Measurements from ENCODE around the gene PBX1. TPM values are rescaled to one million over a fixed set of nuclear protein-coding genes. Genes with fewer than 3 reads are reported as not detected.

The PBX1 gene
- total RNA-seq, 1 donor = 4.2 TPM

DNA sequence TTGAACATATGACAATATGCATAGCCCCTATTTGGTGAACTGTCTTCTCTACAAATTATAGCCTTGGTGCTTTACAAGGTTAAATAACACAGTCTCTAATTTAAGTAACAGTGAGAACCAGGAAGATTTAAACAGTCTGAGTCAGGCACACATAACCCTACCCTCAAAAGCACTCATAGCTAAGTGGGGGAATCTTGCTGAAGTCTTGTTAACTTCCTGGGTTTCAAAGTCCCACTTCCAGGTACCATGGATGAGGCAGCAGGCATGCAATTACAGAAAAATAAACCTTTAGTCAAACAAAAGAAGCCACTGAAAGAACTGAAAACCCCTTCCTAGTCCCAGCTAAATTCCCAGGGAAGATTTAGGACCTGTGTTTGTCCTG lies 147.6 kb downstream of the PBX1 start:
- H3K27me3 ChIP-seq (ENCODE audit: insufficient read depth, low read length) = peaks cover 4% of the 10 kb centered on the region
- no peak overlapping the region for H3K4me3 ChIP-seq (ENCODE audit: low read length)
- peaks cover 11% of the 10 kb centered on the region for H3K4me1 ChIP-seq (ENCODE audit: insufficient read depth, low read length)
- H3K9me3 ChIP-seq (ENCODE audit: low read depth, low read length) = no peaks in the 10 kb centered on the region

GRCh38 chr1:164707868-164708331 lies 148.9 kb downstream of the PBX1 start:
- Histone ChIP-seq H3K4me1 (ENCODE audit: insufficient read depth, low read length) (peaks cover 11% of the 10 kb centered on the region), H3K4me3 (ENCODE audit: low read length) (no peak overlapping the region), H3K27me3 (ENCODE audit: insufficient read depth, low read length) (peaks cover 14% of the 10 kb centered on the region), H3K9me3 (ENCODE audit: low read depth, low read length) (no peaks in the 10 kb centered on the region)

GRCh38 chr1:164708596-164708995 lies 149.6 kb downstream of the PBX1 start:
- Histone ChIP-seq H3K27me3 (ENCODE audit: insufficient read depth, low read length) (peaks cover 18% of the 10 kb centered on the region), H3K9me3 (ENCODE audit: low read depth, low read length) (no peaks in the 10 kb centered on the region), H3K4me3 (ENCODE audit: low read length) (no peak overlapping the region), H3K4me1 (ENCODE audit: insufficient read depth, low read length) (peaks cover 11% of the 10 kb centered on the region)

DNA sequence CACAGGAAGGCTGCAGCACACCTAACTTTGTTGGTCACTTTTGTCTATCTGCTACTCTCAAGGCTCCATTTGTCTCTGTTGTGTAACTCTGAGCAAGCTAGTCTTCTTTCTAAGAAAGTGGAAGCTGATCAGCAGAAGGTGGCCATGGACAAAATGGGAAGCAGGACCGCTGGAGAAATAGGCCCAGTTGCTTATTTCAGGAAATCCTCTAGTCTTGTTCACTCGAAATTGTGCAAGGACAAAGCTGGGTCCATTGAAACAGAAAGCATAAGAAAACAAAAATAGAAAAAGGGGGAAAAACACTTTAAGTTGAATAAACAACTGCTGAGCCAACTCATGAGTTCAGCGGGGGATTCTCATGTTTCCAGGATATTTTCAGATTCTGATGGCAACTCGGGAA lies 150.1 kb downstream of the PBX1 start:
- Histone ChIP-seq H3K27me3 (ENCODE audit: insufficient read depth, low read length) (peaks cover 21% of the 10 kb centered on the region), H3K4me3 (ENCODE audit: low read length) (no peak overlapping the region), H3K9me3 (ENCODE audit: low read depth, low read length) (no peaks in the 10 kb centered on the region), H3K4me1 (ENCODE audit: insufficient read depth, low read length) (peaks cover 11% of the 10 kb centered on the region)

- Histone ChIP-seq H3K27me3 (ENCODE audit: insufficient read depth, low read length) (peaks cover 26% of the 10 kb centered on the region), H3K4me1 (ENCODE audit: insufficient read depth, low read length) (peaks cover 11% of the 10 kb centered on the region), H3K4me3 (ENCODE audit: low read length) (no peak overlapping the region), H3K9me3 (ENCODE audit: low read depth, low read length) (no peaks in the 10 kb centered on the region)
These were observed 150.7 kb downstream of the PBX1 start for GRCh38 chr1:164709541-164710278.

DNA sequence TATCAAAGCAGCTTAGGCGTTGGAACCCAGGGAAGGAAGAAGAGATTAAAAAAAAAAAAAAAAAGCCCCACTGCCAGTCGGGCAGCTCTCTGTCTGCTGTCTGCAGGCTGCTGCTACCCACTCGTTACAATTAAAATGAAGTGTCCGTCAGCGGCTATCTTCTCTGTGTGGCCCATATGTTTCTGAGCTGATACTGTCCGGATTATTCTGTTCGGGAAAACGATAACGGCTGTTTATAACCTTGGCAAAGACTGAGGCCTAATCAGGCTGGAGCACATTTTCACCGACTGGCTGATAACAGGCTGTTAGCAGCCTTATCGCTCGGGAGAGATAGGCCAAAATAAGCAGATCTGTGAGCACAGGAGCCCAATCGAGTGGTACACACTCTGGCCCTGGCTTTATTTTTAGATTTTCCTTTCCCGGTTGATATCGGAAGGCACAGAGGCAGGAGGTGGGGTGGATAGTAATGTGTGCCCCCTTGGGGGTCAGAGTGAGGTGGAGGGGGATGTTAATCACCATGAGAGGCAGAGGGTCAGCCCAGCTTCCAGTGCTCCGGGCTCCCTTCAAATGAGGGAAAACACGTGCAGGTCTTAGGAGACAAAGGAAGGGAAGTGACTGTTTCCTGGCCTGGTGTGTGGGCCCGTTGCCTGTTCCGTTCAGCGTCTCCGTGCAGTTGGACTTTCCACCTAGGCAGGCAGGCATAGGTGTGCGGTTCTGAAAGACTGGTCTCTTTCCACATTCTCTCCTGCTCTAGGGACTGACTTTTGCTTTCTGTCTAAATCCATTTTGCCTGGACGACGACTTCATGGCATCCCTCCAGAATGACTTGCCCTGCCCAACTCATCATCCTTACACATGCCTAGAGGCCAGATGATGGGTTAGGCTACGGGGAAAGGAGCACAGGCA lies 153.4 kb downstream of the PBX1 start:
- H3K27me3 ChIP-seq (ENCODE audit: insufficient read depth, low read length) = peaks cover 31% of the 10 kb centered on the region
- no peaks in the 10 kb centered on the region for H3K9me3 ChIP-seq (ENCODE audit: low read depth, low read length)
- no peak overlapping the region for H3K4me3 ChIP-seq (ENCODE audit: low read length)
- peaks cover 24% of the 10 kb centered on the region for H3K4me1 ChIP-seq (ENCODE audit: insufficient read depth, low read length)

GRCh38 chr1:164713456-164714207 lies 154.6 kb downstream of the PBX1 start:
- Histone ChIP-seq H3K4me1 (ENCODE audit: insufficient read depth, low read length) (peaks cover 27% of the 10 kb centered on the region), H3K9me3 (ENCODE audit: low read depth, low read length) (no peaks in the 10 kb centered on the region), H3K27me3 (ENCODE audit: insufficient read depth, low read length) (peaks cover 39% of the 10 kb centered on the region), H3K4me3 (ENCODE audit: low read length) (no peak overlapping the region)

GRCh38 chr1:164716992-164717703 lies 158.2 kb downstream of the PBX1 start:
- peaks cover 38% of the 10 kb centered on the region for H3K4me1 ChIP-seq (ENCODE audit: insufficient read depth, low read length)
- peaks cover 67% of the 10 kb centered on the region for H3K27me3 ChIP-seq (ENCODE audit: insufficient read depth, low read length)
- H3K9me3 ChIP-seq (ENCODE audit: low read depth, low read length) = no peaks in the 10 kb centered on the region
- no peak overlapping the region for H3K4me3 ChIP-seq (ENCODE audit: low read length)

- peaks cover 38% of the 10 kb centered on the region for H3K4me1 ChIP-seq (ENCODE audit: insufficient read depth, low read length)
- H3K4me3 ChIP-seq (ENCODE audit: low read length) = no peak overlapping the region
- H3K9me3 ChIP-seq (ENCODE audit: low read depth, low read length) = no peaks in the 10 kb centered on the region
- H3K27me3 ChIP-seq (ENCODE audit: insufficient read depth, low read length) = peaks cover 69% of the 10 kb centered on the region
These were observed 159.8 kb downstream of the PBX1 start for GRCh38 chr1:164718821-164719220.

DNA sequence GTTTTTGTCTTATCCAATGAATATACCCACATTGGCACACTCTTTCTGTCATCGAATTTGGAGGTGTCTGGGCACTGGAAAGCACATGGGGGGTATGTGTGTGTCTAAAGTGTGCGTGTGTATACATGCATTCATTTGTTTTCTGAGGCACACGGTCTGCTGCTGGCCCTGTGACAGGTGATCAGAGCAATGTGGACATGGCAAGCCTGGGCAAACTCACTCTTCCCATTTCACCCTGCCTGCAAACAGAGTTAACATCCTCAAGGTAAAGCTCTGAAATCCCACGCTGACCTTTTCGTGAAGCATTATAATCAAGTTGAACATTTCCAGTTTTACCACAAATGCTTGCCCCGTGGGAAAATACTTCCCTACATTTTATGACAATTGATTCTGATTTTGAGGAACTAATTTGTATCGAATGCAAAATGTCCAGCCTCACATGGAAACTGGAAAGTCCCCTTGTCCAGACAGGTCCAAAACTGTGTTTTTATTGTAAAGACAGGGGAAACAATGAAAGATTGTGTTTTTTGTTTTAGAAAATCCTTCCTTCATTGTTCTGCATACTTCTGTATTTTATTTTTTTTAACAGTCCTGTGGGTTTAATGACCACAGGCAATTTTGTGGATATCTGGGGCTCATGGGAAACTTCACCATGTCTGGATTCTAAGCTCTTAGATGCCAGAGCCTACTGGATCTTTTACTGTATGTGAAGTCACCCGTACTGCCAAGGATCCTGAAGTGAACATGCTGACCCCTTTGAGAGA lies 160.9 kb downstream of the PBX1 start:
- Histone ChIP-seq H3K9me3 (ENCODE audit: low read depth, low read length) (no peaks in the 10 kb centered on the region), H3K4me1 (ENCODE audit: insufficient read depth, low read length) (peaks cover 38% of the 10 kb centered on the region), H3K4me3 (ENCODE audit: low read length) (no peak overlapping the region), H3K27me3 (ENCODE audit: insufficient read depth, low read length) (peaks cover 67% of the 10 kb centered on the region)

- peaks cover 38% of the 10 kb centered on the region for H3K4me1 ChIP-seq (ENCODE audit: insufficient read depth, low read length)
- H3K27me3 ChIP-seq (ENCODE audit: insufficient read depth, low read length) = peaks cover 71% of the 10 kb centered on the region
- H3K4me3 ChIP-seq (ENCODE audit: low read length) = no peak overlapping the region
- H3K9me3 ChIP-seq (ENCODE audit: low read depth, low read length) = no peaks in the 10 kb centered on the region
These were observed 161.7 kb downstream of the PBX1 start for GRCh38 chr1:164720440-164721227.

DNA sequence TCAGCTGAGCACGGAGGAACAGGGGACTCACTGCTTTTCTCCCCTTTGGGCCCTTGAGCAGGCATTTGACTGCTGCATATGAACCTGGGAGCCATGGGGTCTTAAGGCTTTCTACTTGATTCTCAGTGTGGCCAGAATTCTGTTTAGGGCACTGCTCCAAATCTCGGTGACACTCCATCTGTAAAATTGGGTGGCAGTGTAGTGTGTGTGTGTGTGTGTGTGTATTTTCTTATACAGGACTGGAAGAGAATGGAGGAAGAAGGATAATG lies 162.2 kb downstream of the PBX1 start:
- peaks cover 76% of the 10 kb centered on the region for H3K27me3 ChIP-seq (ENCODE audit: insufficient read depth, low read length)
- no peak overlapping the region for H3K4me3 ChIP-seq (ENCODE audit: low read length)
- H3K4me1 ChIP-seq (ENCODE audit: insufficient read depth, low read length) = peaks cover 38% of the 10 kb centered on the region
- no peaks in the 10 kb centered on the region for H3K9me3 ChIP-seq (ENCODE audit: low read depth, low read length)

DNA sequence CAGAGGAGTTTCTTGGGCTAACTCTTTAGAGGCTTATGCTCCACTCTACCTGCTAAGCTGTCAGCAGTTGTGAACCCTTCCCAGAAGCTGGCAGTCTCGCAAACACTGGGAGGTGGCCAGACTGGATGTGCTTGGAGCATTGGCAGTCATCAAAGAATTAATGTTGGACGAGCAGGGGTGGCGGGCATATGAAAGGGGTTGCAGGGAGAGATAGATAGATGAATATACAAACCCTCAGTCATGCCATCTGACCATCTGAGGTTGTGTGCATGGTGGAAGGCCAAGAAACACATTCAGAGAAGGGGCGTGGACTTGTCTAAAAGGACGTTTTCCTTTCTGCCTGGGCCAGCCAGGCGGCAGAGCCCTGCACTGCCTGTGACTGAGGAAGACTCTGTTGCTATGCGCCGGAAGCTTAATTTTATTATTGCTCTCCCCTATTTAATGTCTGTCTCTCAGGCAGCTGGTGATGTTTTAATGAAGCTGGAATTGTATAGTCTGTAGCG lies 164.4 kb downstream of the PBX1 start:
- peaks cover 22% of the 10 kb centered on the region for H3K4me1 ChIP-seq (ENCODE audit: insufficient read depth, low read length)
- H3K4me3 ChIP-seq (ENCODE audit: low read length) = no peak overlapping the region
- H3K9me3 ChIP-seq (ENCODE audit: low read depth, low read length) = no peaks in the 10 kb centered on the region
- peaks cover 86% of the 10 kb centered on the region for H3K27me3 ChIP-seq (ENCODE audit: insufficient read depth, low read length)

Data from mononuclear cell (primary cell).